Ishikawa (cell line): ENCODE measurements around the gene ALKBH8.

Source experiments
- CEBPB ChIP-seq: IDR thresholded peaks from 2 replicates; pipeline ENCODE4 v1.6.1; 2012
- CREB1 ChIP-seq: IDR thresholded peaks from 2 replicates; pipeline ENCODE4 v1.6.1; 2012; ENCODE audit warnings: low read depth
- EGR1 ChIP-seq: IDR thresholded peaks from 2 replicates; pipeline ENCODE4 v1.6.1; 2012
- EP300 ChIP-seq: IDR thresholded peaks from 2 replicates; pipeline ENCODE4 v1.6.1; 2012; ENCODE audit warnings: borderline replicate concordance
- FOXM1 ChIP-seq: IDR thresholded peaks from 2 replicates; pipeline ENCODE4 v1.6.1; 2012; ENCODE audit warnings: low read depth, borderline replicate concordance
- MAX ChIP-seq: IDR thresholded peaks from 2 replicates; pipeline ENCODE4 v1.6.1; 2012
- NFIC ChIP-seq: IDR thresholded peaks from 2 replicates; pipeline ENCODE4 v1.6.1; 2012
- RAD21 ChIP-seq: IDR thresholded peaks from 2 replicates; pipeline ENCODE4 v1.6.1; 2012; ENCODE audit warnings: low read depth
- TAF1 ChIP-seq: IDR thresholded peaks from 2 replicates; pipeline ENCODE4 v1.6.1; 2012; ENCODE audit warnings: low read depth, mild to moderate bottlenecking
- TCF12 ChIP-seq: IDR thresholded peaks from 2 replicates; pipeline ENCODE4 v1.6.1; 2012; ENCODE audit warnings: low read depth
- TEAD4 ChIP-seq: IDR thresholded peaks from 2 replicates; pipeline ENCODE4 v1.6.1; 2012
- YY1 ChIP-seq: IDR thresholded peaks from 2 replicates; pipeline ENCODE4 v1.6.1; 2012; ENCODE audit warnings: low read depth
- ZBTB7A ChIP-seq: IDR thresholded peaks from 2 replicates; pipeline ENCODE4 v1.6.1; 2012; ENCODE audit warnings: low read depth
- TF ChIP-seq, protein P1 (sequence below): IDR thresholded peaks from 2 replicates; pipeline ENCODE4 v1.6.1; 2012
- TF ChIP-seq, protein P2 (sequence below): IDR thresholded peaks from 2 replicates; pipeline ENCODE4 v1.6.1; 2012; ENCODE audit warnings: low read depth, mild to moderate bottlenecking

ALKBH8 gene

GRCh38 chr11:107606141-107606540 lies 40.6 kb upstream of the ALKBH8 start:
- TF ChIP-seq MAX (no peak), ZBTB7A (no peak), TCF12 (no peak), CEBPB (no peak), EGR1 (no peak), YY1 (no peak)

GRCh38 chr11:107605061-107606006 lies 39.8 kb upstream of the ALKBH8 start:
- TF ChIP-seq CEBPB (no peak), YY1 (no peak), NFIC (no peak), TCF12 (no peak), EGR1 (no peak), EP300 (no peak), TEAD4 (no peak), RAD21 (no peak), ZBTB7A (no peak), MAX (no peak), FOXM1 (no peak), TAF1 (no peak), CREB1 (no peak)
- TF ChIP-seq, protein P1, sequence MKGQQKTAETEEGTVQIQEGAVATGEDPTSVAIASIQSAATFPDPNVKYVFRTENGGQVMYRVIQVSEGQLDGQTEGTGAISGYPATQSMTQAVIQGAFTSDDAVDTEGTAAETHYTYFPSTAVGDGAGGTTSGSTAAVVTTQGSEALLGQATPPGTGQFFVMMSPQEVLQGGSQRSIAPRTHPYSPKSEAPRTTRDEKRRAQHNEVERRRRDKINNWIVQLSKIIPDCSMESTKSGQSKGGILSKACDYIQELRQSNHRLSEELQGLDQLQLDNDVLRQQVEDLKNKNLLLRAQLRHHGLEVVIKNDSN, result no peak
- TF ChIP-seq, protein P2, sequence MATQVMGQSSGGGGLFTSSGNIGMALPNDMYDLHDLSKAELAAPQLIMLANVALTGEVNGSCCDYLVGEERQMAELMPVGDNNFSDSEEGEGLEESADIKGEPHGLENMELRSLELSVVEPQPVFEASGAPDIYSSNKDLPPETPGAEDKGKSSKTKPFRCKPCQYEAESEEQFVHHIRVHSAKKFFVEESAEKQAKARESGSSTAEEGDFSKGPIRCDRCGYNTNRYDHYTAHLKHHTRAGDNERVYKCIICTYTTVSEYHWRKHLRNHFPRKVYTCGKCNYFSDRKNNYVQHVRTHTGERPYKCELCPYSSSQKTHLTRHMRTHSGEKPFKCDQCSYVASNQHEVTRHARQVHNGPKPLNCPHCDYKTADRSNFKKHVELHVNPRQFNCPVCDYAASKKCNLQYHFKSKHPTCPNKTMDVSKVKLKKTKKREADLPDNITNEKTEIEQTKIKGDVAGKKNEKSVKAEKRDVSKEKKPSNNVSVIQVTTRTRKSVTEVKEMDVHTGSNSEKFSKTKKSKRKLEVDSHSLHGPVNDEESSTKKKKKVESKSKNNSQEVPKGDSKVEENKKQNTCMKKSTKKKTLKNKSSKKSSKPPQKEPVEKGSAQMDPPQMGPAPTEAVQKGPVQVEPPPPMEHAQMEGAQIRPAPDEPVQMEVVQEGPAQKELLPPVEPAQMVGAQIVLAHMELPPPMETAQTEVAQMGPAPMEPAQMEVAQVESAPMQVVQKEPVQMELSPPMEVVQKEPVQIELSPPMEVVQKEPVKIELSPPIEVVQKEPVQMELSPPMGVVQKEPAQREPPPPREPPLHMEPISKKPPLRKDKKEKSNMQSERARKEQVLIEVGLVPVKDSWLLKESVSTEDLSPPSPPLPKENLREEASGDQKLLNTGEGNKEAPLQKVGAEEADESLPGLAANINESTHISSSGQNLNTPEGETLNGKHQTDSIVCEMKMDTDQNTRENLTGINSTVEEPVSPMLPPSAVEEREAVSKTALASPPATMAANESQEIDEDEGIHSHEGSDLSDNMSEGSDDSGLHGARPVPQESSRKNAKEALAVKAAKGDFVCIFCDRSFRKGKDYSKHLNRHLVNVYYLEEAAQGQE, result no peak

DNA sequence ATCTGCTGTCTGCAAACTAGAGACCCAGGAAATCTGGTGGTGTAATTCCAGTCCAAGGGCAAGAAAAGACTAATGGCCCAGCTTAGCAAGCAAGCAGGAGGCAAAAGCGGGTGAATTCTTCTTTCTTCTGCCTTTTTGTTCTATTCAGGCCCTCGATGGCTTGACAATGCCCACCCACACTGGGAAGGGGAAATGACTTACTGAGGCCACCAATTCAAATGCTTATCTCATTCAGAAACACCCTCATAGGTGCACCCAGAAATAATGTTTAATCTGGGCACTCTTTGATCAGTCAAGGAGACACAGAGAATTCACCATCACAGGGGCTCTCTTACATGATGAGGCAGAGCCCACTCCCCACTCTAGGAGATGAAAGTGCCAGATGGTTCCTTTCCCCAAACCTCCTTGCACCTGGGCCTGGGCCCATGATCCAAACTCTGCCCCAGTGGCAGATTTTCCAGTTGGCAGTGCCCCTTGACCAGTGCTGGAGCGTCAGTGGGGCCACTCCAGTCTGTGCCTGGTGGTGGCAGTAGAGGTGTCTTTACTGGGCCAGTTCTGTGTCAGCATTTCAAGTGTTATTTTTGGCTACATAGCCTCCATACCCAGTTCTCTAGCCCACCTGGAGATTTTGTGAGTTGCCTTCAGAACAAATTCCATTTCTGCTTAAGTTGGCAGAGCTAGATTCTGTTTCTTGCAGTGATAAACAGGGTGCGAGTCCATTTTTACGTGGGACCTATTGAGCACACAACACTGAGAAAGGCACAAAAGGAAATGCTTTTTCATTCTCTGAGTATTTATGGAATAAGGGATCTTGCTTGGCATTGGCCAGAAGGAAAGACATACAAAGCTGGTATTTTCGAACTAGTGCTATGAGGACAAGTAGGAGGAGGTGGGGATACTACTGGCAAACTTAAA lies 32.9 kb upstream of the ALKBH8 start:
- TF ChIP-seq MAX (no peak), RAD21 (peak; percentile 53)

DNA sequence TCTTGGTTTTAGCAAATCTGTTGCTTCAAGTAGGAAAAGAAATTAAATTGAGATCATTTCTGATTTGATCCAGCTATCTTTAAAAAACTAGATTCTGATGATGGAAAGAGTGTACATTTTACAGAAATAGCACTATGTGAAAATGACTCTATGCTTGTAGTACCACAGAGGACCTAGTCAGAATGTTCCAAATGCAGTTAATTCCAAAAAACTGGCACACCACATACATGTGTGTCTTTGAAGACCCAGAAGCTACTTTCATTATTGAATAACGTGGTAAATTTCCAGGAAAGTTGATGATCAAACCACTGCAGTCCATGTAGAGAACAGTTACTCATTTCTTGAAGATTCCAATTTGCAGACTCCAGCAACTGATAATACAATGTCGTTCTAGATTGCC lies 29.2 kb upstream of the ALKBH8 start:
- TF ChIP-seq NFIC, result no peak
- TF ChIP-seq EP300, result no peak
- no peak for TF ChIP-seq CEBPB
- no peak for TF ChIP-seq TEAD4
- TF ChIP-seq FOXM1, result no peak
- TF ChIP-seq ZBTB7A, result no peak
- no peak for TF ChIP-seq RAD21
- TF ChIP-seq TAF1, result no peak
- TF ChIP-seq, protein P2, result no peak

DNA sequence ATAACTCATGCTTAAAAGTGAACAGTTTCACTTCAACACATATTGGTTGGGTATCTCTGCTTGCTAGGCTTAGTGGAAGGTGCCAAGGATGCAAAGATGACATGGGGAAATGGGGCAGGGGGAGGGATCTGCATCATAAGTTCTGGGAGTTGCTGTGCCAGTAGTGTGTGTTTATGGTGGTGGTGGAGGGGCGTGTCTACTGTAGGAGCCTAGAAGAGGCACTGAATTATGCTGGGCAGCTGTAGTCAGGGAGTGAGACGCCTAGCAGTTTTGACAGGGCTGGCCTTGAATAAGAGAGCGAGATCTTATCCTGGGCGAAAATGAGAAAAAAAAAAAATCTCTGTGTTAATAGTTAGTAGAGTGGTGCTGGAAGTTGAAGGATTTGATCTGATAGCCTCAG lies 28.4 kb upstream of the ALKBH8 start:
- no peak for TF ChIP-seq CREB1
- TF ChIP-seq MAX, result no peak
- TF ChIP-seq FOXM1, result no peak
- TF ChIP-seq RAD21, result no peak
- no peak for TF ChIP-seq ZBTB7A
- TF ChIP-seq NFIC, result no peak
- no peak for TF ChIP-seq TCF12
- no peak for TF ChIP-seq TAF1
- TF ChIP-seq, protein P2, result no peak
- no peak for TF ChIP-seq YY1
